Activated CD4-positive, CD25-positive, alpha-beta regulatory T cell treated with anti-CD3 and anti-CD28 coated beads, Interleukin-2, amount 50 U/mL, for 16 hours (primary cell): ENCODE measurements around the gene HSPA1L.
"Not testable (repeated sequence)": the region's sequence is repeated elsewhere in the genome, so short reads cannot be mapped to it uniquely, and the experiment has no call there.

Source experiments
- DNase-seq: peaks from one replicate; pipeline ENCODE4 v3.0.0-alpha.2; 2020; ENCODE audit warnings: low read depth, low spot score

The HSPA1L gene

DNA sequence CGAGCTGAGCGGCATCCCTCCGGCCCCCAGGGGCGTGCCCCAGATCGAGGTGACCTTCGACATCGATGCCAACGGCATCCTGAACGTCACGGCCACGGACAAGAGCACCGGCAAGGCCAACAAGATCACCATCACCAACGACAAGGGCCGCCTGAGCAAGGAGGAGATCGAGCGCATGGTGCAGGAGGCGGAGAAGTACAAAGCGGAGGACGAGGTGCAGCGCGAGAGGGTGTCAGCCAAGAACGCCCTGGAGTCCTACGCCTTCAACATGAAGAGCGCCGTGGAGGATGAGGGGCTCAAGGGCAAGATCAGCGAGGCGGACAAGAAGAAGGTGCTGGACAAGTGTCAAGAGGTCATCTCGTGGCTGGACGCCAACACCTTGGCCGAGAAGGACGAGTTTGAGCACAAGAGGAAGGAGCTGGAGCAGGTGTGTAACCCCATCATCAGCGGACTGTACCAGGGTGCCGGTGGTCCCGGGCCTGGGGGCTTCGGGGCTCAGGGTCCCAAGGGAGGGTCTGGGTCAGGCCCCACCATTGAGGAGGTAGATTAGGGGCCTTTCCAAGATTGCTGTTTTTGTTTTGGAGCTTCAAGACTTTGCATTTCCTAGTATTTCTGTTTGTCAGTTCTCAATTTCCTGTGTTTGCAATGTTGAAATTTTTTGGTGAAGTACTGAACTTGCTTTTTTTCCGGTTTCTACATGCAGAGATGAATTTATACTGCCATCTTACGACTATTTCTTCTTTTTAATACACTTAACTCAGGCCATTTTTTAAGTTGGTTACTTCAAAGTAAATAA lies 2.2 kb upstream of the HSPA1L start:
- not testable (repeated sequence) for DNase-seq

- DNase-seq: peak; percentile 58
Measured at GRCh38 chr6:31814677-31815024, 432 bp downstream of the HSPA1L start.

DNA sequence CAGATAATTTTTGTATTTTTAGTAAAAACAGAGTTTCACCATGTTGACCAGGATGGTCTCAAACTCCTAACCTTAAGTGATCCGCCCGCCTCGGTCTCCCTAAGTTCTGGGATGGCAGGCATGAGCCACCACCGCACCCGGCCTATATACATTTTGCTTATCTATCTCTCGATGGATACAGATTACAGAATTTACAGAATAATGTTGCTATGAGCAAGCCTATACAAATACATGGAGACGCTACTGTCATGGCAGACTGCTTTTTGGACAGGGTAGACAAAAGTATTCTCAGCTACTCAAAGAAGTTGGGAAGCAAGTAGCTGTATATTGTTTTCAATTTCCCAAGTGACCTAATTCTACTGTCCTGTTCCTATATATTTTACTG lies 1.6 kb downstream of the HSPA1L start:
- no peak for DNase-seq

- no peak for DNase-seq
Measured at GRCh38 chr6:31811645-31812044, 3.4 kb downstream of the HSPA1L start.

- not testable (repeated sequence) for DNase-seq
Measured at GRCh38 chr6:31808599-31808998, 6.5 kb downstream of the HSPA1L start.

DNA sequence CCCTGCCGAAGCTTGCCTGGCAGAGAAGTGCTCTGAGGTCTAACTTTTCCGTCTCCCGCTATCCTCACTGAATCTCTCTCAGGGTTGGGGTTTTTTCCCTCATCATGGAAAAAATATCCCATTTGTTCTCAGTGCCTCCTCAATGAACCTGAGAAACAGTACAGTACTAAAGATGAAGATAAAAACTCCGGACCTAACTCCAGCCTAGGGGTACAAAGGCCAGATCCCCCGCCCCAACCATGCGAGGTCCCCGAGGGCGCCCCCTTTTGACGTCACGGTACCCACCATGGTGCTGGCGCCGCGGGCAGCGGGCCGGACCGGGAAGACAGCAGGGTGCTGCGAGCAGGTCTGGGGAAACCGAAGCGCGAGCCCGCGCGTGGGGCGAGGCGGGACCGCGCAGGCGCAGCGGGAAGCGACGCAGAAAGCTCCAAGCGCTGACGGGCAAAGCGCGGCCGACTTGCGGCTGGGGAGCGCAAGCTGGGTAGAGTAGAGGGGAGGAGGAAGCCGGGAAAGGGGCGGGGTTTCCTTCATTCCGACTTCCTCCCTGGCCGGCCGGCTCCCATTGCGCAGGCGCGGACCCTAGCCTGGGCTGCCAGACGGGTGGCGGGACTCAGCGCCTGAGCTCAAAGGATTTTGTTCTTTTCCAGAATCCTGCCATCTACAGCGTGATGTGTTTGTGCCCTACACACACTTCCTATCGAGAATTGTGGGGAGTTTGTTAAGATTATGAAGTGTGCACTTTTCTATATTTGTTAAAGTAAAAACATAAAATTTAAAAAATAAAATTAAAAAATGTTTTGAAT lies 8.4 kb downstream of the HSPA1L start, which contains the start of gene LSM2:
Gene LSM2, minus strand, starts transcription at position 497 of the 803 bp plus-strand sequence. Its CDS starts 209 bp downstream, at position 288.
- peak; percentile 85 for DNase-seq

- DNase-seq: no peak
Measured at GRCh38 chr6:31805939-31806469, 9.1 kb downstream of the HSPA1L start.

DNA sequence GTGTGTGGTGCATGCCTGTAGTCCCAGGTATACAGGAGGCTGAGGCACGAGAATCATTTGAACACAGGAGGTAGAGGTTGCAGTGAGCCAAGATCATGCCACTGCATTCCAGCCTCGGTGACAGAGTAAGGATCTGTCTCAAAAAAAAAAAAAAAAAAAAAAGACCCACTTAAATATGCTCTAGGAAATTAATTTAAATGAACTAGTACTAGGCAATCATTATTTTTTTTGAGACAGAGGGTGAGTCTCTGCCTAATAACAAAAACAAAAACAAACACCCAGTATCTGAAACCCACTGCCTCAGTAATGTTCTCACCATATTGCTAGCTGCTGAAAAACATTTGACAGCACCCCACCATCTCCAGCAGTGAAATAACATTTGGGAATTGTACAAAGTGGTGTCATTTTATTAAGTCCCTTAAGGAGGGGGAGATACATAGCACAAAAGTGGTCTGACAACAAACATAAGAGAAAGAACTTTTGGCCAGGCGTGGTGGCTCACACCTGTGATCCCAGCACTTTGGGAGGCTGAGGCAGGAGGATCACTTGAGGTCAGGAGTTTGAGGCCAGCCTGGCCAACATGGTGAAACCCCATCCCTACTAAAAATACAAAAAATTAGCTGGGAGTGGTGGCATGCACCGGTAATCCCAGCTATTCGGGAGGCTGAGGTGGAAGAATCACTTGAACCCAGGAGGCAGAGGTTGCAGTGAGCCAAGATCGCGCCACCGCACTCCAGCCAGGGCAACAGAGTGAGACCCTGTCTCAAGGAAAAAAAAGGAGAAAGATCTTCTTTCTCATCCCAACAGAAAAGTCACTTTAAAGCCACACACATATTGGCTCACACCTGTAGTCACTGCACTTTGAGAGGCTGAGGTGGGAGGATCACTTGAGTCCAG lies 13.8 kb downstream of the HSPA1L start:
- not testable (repeated sequence) for DNase-seq

DNA sequence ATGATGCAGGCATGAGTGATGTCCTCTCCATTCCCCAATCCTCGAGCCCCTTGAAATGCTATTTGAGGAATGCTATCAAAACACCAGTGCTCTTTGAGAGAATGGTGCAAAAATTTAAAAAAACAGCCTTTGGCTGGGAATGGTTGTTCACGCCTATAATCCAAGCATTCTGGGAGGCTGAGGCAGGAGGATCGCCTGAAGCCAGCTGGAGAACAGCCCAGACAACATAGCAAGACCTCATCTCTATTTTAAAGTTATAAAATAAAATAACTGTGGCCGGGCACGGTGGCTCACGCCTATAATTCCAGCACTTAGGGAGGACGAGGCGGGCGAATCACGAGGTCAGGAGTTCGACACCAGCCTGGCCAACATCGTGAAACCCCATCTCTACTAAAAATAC lies 15.3 kb downstream of the HSPA1L start:
- no peak for DNase-seq

DNA sequence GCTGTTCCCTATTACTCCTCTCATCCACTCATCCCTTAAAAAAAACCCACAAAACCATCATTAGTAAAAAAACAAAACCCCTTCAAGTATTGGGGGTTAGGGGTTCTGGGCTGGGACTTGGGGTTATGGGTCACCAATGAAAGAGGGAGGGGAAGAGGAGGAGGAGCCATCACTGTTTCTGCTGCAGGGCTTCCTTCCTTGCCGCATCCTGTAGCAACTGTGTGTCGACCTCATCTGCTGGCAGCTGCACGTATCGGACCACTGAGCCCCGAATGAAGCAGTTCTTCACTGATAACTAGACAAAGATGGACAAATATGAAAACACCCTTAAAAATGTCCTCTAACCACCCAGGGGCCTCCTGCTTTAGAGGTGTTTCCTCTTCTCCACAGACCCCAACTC lies 17.5 kb downstream of the HSPA1L start:
- no peak for DNase-seq

DNA sequence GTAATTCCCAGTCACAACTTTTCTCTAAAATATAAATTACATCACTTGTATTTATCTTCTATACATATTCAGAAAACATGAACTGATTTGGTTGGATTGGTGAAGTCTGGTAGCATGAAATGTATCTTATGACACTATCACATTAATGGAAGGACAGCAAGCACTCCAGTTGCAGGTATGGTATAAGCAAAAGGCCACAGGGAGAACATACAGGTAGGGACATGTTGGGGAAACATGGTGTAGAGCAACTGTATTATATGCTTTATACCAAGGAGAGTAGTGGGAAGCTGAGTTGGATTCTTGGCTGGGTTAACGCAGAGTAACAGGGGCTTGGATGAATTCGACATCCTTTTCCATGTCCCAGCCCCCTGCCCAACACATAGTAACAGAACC lies 18.1 kb downstream of the HSPA1L start:
- DNase-seq: no peak

DNA sequence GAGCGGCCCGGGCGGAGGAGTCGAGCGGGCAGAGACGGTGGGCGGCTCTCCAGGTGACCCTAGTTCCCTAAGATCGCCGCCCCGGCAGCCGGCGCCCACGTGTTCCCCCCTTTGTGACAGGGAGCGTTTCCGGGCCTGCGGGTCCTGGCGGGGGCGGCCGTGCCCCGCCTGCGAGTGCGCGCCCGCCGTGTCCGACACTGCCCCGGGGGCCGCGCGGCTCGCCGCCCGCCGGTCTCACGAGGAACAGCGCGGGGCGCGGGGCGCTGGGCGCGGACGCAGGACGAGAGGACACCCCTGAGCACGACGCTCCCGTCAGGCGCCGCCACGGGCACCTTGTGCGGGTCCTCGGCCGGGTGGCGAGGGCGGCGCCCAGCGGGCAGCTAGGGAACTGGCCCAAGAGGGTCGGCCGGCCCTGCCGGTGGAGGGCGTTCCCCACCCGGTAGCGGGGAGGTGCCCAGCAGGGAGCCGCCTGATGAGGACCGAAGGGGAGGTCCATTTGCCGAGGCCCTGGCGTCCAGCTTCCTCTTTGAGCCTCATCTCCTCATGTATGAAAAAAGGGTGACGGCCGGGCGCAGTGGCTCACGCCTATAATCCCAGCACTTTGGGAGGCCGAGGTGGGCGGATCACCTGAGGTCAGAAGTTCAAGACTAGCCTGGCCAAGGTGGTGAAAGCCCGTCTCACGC lies 19.3 kb downstream of the HSPA1L start, which contains the start of gene VARS1:
Gene VARS1, minus strand, starts transcription at position 137 of the 683 bp plus-strand sequence. CDS start 535 bp downstream, outside the sequence.
- peak; percentile 66 for DNase-seq

DNA sequence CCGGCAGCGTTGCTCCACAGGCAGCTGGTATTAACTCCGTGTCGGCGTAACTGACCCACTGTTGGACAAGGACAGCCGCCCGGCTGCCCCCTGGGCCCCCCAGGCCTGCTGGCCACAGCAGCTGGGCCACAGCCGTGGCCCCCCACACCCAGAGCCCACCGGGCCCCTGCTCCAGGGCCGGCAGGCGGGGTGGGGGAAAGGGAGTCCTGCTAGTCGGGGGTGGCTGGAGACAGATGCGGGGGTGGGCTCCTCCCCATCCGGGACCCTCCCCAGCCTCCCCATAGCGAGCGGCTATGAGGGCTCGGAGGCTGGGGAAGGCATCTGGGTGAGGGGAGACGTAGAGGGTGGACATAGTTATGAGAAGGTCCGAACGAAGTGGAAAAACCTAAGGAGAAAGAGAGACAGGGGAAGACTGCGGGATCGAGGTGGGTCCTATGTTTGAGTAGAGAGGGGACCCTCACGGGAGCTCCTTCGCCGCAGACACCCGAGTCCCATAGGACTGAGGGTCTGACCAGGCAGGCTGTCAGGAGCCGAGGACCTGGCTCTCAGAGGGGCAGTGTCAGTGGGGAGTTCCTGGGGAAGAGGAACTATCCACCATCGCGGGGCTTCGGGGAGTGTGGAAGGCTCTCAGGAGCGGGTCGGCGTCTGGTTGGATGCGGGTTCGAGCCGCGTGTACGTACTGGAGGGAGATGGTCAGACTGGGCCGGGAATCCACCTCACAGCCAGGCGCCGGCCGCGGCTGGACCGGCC lies 20.0 kb downstream of the HSPA1L start:
- DNase-seq: no peak

- no peak for DNase-seq
Measured at GRCh38 chr6:31794294-31794865, 20.7 kb downstream of the HSPA1L start.

- not testable (repeated sequence) for DNase-seq
Measured at GRCh38 chr6:31793927-31794245, 21.2 kb downstream of the HSPA1L start.

GRCh38 chr6:31792761-31793171 lies 22.3 kb downstream of the HSPA1L start:
- DNase-seq: no peak

DNA sequence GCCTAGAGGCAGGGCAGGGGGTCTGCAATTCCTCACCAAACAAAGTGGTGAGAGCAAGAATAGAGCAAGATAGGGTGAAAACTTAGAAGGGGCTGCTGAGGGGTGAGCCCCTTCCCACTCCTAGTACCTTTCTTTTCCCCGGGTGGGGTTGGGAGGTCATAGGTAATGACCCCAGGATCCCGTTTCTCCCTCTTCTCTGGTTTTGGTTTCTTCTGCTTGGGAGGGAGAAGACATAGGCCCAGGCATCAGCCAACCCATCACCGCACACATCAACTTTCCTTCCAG lies 23.1 kb downstream of the HSPA1L start:
- DNase-seq: no peak

DNA sequence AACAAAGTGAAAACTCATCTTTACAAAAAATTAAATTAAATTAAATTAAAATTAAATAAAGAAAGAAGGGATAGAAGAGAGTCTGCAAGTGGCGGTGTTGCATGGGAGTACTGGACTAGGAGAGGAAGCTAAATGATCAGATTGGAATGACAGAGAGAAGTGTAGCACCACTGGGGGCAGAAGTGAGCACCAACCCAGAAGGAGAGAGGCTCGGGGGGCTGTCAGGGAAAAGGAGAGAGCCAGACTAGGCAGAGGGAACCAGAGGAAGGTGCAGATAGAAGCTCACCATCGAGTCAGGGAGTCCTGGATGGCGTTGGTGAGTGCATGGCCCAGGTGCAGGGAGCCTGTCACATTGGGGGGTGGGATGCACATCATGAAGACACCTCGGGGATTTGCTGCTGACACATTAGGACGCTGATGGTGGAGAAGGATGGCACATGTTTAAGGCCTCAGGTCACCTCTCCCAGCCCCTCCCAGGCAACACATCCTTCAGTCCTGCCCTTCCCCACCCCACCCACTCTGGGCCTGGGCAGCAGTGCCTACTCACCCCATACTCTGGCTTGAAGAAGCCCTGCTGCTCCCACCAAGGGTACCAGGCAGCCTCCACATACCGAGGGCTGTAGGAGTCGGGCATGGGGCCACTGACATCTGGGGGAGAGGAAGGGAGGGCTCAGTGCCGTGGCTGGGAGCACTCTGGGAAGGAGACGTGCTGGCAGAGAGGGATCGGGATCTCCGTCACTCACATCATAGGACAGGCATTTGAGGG lies 23.6 kb downstream of the HSPA1L start:
- no peak for DNase-seq

GRCh38 chr6:31785475-31785874 lies 29.6 kb downstream of the HSPA1L start:
- no peak for DNase-seq
